PC-3 (cell line): ENCODE results near the gene ITGA3. TPM values are rescaled to one million over a fixed set of nuclear protein-coding genes. Genes with fewer than 3 reads are reported as not detected.

Source experiments
- ATAC-seq: fragments of 200-7000 bp; cut with Tn5 transposase; 2 replicates; pipeline ENCODE4 v1.9.1; 2020; ENCODE audit warnings: mild to moderate bottlenecking, moderate library complexity
- BruUV-seq: library from RNA; stranded (reverse); fragments of 400-500 nt; replicated peaks from 2 replicates; lab custom pipeline; 2021; lab: Mats Ljungman, UMichigan
- CTCF ChIA-PET: fragments of 300-600 bp; sonication (Branson Sonifier 250); formaldehyde crosslinking; loops from one replicate; lab custom pipeline; 2022; ENCODE audit warnings: antibody characterized with exemption; lab: Charles Lee
- POLR2A ChIA-PET: fragments of 300-600 bp; sonication (Branson Sonifier 250); formaldehyde crosslinking; loops from one replicate; lab custom pipeline; 2022; ENCODE audit warnings: antibody characterized with exemption; ENCODE audit not compliant: unreplicated experiment; lab: Charles Lee
- DNase-seq: peaks from one replicate; pipeline ENCODE4 v3.0.0-alpha.2; 2015
- H2AFZ ChIP-seq: fragments of 300-600 bp; sonication (generic); 2 replicates; pipeline ENCODE4 v1.6.0; 2016; ENCODE audit warnings: antibody characterized with exemption, low read length
- H3F3A ChIP-seq: fragments of 300-600 bp; sonication (generic); one replicate; pipeline ENCODE4 v1.6.0; 2017; ENCODE audit warnings: antibody characterized with exemption, low read length, control low read depth, mild to moderate bottlenecking; ENCODE audit not compliant: unreplicated experiment
- H3K27ac ChIP-seq: fragments of 300-600 bp; sonication (generic); 2 replicates; pipeline ENCODE4 v1.5.1; 2016; ENCODE audit warnings: mild to moderate bottlenecking, low read length
- H3K27me3 ChIP-seq: fragments of 300-600 bp; sonication (generic); 2 replicates; pipeline ENCODE4 v1.6.1; 2016; ENCODE audit warnings: low read length, mixed read lengths
- H3K36me3 ChIP-seq: fragments of 300-600 bp; sonication (generic); 2 replicates; pipeline ENCODE4 v1.6.1; 2016; ENCODE audit warnings: low read depth, mixed run types, low read length, mixed read lengths
- H3K4me1 ChIP-seq: fragments of 300-600 bp; sonication (generic); 2 replicates; pipeline ENCODE4 v1.5.1; 2016; ENCODE audit warnings: low read length; ENCODE audit not compliant: insufficient read depth
- H3K4me2 ChIP-seq: fragments of 300-600 bp; sonication (generic); 2 replicates; pipeline ENCODE4 v1.6.0; 2016; ENCODE audit warnings: low read length
- H3K4me3 ChIP-seq: fragments of 300-600 bp; sonication (generic); 2 replicates; pipeline ENCODE4 v1.5.1; 2016; ENCODE audit warnings: mild to moderate bottlenecking, low read length, mixed read lengths
- H3K79me2 ChIP-seq: fragments of 300-600 bp; sonication (generic); 2 replicates; pipeline ENCODE4 v1.6.1; 2017; ENCODE audit warnings: low read length, mixed read lengths
- H3K9ac ChIP-seq: fragments of 300-600 bp; sonication (generic); 2 replicates; pipeline ENCODE4 v1.6.0; 2016; ENCODE audit warnings: mild to moderate bottlenecking, low read length
- H3K9me2 ChIP-seq: fragments of 300-600 bp; sonication (generic); replicated peaks from 2 replicates; pipeline ENCODE4 v1.6.1; 2016; ENCODE audit warnings: mixed run types, low read length, mixed read lengths
- H3K9me3 ChIP-seq: fragments of 300-600 bp; sonication (generic); 2 replicates; pipeline ENCODE4 v1.6.1; 2016; ENCODE audit warnings: low read length, mixed read lengths
- H4K20me1 ChIP-seq: fragments of 300-600 bp; sonication (generic); 2 replicates; pipeline ENCODE4 v1.6.1; 2016; ENCODE audit warnings: low read length, mixed read lengths
- CTCF ChIP-seq: fragments of 300-600 bp; sonication (generic); conservative IDR thresholded peaks from 2 replicates; pipeline ENCODE4 v1.5.1; 2017; ENCODE audit warnings: antibody characterized with exemption, low read depth, mild to moderate bottlenecking, low read length
- EZH2 ChIP-seq: fragments of 300-600 bp; sonication (generic); IDR thresholded peaks from one replicate; pipeline ENCODE4 v1.6.1; 2017; ENCODE audit warnings: antibody characterized with exemption, mild to moderate bottlenecking, low read length; ENCODE audit not compliant: unreplicated experiment
- EZH2phosphoT487 ChIP-seq: fragments of 300-600 bp; sonication (generic); IDR thresholded peaks from 2 replicates; pipeline ENCODE4 v1.6.1; 2018; ENCODE audit warnings: mild to moderate bottlenecking, antibody characterized with exemption, low read length, borderline replicate concordance
- intact Hi-C: fragments of 100-400 bp; cut with micrococcal nuclease; formaldehyde crosslinking; loops from 2 replicates; pipeline ENCODE4 v1.9.0; 2023
- total RNA-seq: library from RNA; depleted of rRNA; stranded (reverse); fragments of >200 nt; gene quantifications from 2 replicates; pipeline ENCODE4 v1.2.3, GENCODE V29; 2014

ITGA3 gene
- total RNA-seq, 1 experiment from 2014 or later: 598 TPM

GRCh38 chr17:50096092-50096491, 40.2 kb downstream of the ITGA3 start:
- CTCF ChIA-PET: no interaction called here
- no peak for TF ChIP-seq EZH2
- no peak for TF ChIP-seq CTCF
- no peak for TF ChIP-seq EZH2phosphoT487
- H3K9ac ChIP-seq: peak overlapping the region; percentile 76; the same call in 1 of the 2 replicates

DNA sequence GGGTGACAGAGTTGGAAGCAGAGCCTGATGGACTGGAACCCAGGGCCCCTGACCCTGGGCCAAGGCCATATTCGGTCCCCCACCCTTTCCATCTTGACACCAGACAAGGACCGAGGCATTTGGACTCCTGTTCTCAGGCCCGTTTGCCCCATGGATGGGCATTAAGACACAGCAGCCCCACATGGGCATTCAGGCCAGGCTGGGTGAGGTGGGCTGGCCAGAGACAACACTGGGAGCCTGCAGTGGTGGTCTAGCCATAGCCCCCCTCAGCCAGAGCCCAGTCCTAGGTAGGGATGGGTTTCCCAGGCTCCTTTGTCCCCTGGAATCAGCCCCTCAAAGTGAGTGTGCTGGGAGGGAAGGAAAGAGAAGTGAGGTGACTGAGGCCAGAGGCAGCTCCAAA, 40.8 kb downstream of the ITGA3 start:
- no peaks in the 10 kb centered on the region for H4K20me1 ChIP-seq
- POLR2A ChIA-PET: no interaction called here
- peaks cover 12% of the 10 kb centered on the region for H3F3A ChIP-seq
- no peak overlapping the region for H3K9ac ChIP-seq
- no peaks in the 10 kb centered on the region for H3K27me3 ChIP-seq
- H3K79me2 ChIP-seq: peaks cover 9% of the 10 kb centered on the region
- intact Hi-C loops: no loop called here
- H3K9me3 ChIP-seq: no peaks in the 10 kb centered on the region
- H3K4me3 ChIP-seq: no peak overlapping the region
- no TSS peak for BruUV-seq
- no peak overlapping the region for H3K4me2 ChIP-seq
- no peak overlapping the region for H3K27ac ChIP-seq
- H3K36me3 ChIP-seq: no peaks in the 10 kb centered on the region; the same call in 1 of the 2 replicates
- TF ChIP-seq EZH2phosphoT487 (no peak), CTCF (no peak), EZH2 (no peak)
- DNase-seq: no peak
- peaks cover 14% of the 10 kb centered on the region for H3K4me1 ChIP-seq
- H2AFZ ChIP-seq: no peak overlapping the region
- H3K9me2 ChIP-seq: no peaks in the 10 kb centered on the region
- no peak for ATAC-seq
- CTCF ChIA-PET: no interaction called here

More at GRCh38 chr17:50096092-50096491, 40.2 kb downstream of the ITGA3 start:
- Histone ChIP-seq H3K4me1 (peaks cover 14% of the 10 kb centered on the region), H3K27ac (no peak overlapping the region), H3K36me3 (no peaks in the 10 kb centered on the region; the same call in 1 of the 2 replicates), H3K4me3 (peak overlapping the region; percentile 88), H2AFZ (no peak overlapping the region; the same call in 1 of the 2 replicates), H3F3A (peaks cover 12% of the 10 kb centered on the region), H3K9me3 (no peaks in the 10 kb centered on the region), H3K79me2 (peaks cover 9% of the 10 kb centered on the region), H4K20me1 (no peaks in the 10 kb centered on the region), H3K9me2 (no peaks in the 10 kb centered on the region), H3K27me3 (no peaks in the 10 kb centered on the region), H3K4me2 (peak overlapping the region; percentile 96)
- POLR2A ChIA-PET: no interaction called here
- intact Hi-C loops: no loop called here
- no peak for DNase-seq
- no TSS peak for BruUV-seq
- ATAC-seq: no peak

DNA sequence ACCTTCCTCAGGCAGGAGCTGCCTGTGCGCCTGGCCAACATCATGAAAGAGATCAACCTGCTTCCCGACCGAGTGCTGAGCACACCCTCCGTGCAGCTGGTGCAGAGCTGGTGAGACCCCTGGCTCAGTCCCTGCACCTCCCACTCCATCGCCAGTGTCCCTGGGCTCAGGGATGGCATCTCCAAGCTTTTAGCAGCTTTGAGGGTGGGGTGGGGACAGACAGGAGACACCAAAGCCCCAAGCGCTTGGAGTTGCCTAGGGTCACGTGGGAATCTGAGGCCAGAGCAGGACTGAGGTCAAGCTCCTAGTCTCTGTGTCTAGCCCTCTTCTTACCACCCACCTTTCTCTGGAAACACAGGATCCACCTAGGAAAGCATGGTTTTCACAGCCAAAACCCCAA, 41.5 kb downstream of the ITGA3 start:
- H3K9ac ChIP-seq: no peak overlapping the region
- no peak overlapping the region for H3K27ac ChIP-seq
- H3K36me3 ChIP-seq: no peaks in the 10 kb centered on the region; the same call in 1 of the 2 replicates
- ATAC-seq (no peak), DNase-seq (no peak)
- H2AFZ ChIP-seq: no peak overlapping the region
- CTCF ChIA-PET: interaction anchor here (0.6 kb wide), 1 partner anchor 43 kb away, joined by 5 read pairs; no protein-coding TSS in a partner anchor
- no peaks in the 10 kb centered on the region for H3K9me2 ChIP-seq
- H3F3A ChIP-seq: peaks cover 12% of the 10 kb centered on the region
- H3K27me3 ChIP-seq: no peaks in the 10 kb centered on the region
- intact Hi-C loops: no loop called here
- no peaks in the 10 kb centered on the region for H4K20me1 ChIP-seq
- peaks cover 9% of the 10 kb centered on the region for H3K79me2 ChIP-seq
- BruUV-seq: no TSS peak
- TF ChIP-seq EZH2: no peak
- no peak for TF ChIP-seq EZH2phosphoT487
- TF ChIP-seq CTCF: no peak
- POLR2A ChIA-PET: no interaction called here
- H3K4me1 ChIP-seq: peaks cover 19% of the 10 kb centered on the region
- no peaks in the 10 kb centered on the region for H3K9me3 ChIP-seq
- H3K4me3 ChIP-seq: no peak overlapping the region
- H3K4me2 ChIP-seq: no peak overlapping the region
